Measurements from ENCODE around the gene PREPL.
A peak's percentile ranks its signal among the peaks of the same experiment; 100 is the strongest.

PREPL gene

GRCh38 chr2:44291281-44292248 lies 69.7 kb downstream of the PREPL start:
- DNase-seq, result peak; percentile 3

GRCh38 chr2:44290261-44290660 lies 71.0 kb downstream of the PREPL start:
- DNase-seq, result no peak

- DNase-seq, result no peak
Observed at GRCh38 chr2:44286884-44287638, 74.2 kb downstream of the PREPL start.

DNA sequence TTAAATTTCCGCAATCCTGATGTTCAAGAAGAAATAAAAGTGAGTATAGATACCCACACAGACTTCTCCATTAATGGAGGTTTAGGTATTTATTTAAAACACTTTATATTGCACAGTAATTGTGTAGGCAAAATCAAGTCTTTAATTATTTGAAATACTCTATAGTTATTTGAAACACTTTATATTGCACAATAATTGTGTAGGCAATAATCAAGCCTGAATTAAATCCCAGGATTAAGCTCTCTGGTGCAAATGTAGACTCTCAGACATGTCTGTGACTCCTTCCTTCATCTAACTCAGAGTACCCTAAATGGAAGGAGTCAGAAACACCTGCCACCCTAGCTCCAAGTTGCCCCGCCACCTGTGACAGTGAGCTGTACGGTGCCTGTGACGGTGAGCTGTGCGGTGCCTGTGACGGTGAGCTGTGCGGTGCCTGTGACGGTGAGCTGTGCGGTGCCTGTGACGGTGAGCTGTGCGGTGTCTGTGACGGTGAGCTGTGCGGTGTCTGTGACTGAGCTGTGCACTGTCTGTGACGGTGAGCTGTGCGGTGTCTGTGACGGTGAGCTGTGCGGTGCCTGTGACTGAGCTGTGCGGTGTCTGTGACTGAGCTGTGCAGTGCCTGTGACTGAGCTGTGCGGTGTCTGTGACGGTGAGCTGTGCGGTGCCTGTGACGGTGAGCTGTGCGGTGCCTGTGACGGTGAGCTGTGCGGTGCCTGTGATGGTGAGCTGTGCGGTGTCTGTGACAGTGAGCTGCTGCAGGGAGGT lies 75.0 kb downstream of the PREPL start:
- DNase-seq, result no peak

DNA sequence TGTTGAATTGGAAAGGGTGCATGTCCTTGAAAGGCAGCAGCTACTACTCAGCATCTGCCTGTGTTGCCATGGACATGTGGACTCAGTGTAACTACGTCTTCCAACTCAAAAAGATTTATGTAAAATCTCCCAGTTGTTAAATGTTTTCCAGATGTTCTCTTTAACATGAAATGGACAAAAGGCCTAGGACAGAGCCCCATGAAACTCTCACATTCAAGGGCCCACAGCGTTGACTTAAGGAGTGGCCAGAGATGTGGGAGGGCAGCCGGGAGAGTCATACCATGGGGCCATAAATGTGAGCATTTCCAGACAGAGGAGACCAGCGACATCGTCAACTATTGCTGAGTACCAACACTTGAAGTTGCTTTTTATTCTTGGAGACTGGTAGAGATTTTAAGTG lies 76.1 kb downstream of the PREPL start:
- no peak for DNase-seq

DNA sequence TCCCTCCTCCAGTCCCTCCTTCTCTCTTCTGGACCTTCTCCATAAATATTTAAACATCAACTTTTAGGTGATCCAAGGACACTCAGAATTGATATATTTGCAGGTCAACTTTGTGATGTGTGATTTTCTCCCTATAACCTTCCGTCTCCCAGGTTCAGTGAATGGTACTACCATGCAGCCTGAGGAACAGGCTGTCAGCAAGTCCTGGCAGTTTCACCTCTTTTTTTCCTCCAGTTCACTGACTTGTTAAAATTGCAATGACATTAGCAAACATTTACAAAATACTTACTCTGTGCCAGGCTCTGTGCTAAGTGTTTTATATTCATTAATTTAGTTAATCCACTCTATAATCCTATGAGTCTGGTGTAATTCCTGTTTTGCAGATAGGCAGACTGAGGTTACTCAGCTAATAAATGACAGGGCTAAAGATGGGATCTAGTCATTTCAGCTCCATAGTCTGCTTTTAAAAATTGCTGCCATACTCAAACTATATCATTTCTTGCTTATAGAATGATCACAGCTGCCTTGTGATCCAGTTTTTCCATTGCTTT lies 78.1 kb downstream of the PREPL start:
- DNase-seq, result no peak

- no peak for DNase-seq
Observed at GRCh38 chr2:44280869-44281268, 80.4 kb downstream of the PREPL start.

DNA sequence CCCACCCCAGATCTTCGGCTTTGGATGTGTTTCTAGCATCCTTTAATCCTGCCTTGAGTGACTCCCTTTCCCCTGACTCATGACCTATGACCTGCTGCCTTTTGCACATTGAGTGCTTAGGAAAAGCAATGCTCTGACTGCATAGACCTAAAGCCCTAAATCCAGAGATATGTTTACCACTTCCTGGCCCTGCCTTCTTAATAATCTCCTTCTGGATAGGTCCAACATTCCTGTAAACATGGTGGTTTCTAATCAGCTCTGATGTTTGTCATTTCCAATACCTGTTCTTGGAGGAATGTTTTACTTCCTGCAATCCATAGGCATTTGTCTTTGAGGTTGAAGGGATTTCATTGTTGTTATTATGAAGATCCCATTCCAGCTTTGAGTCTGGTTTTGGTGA lies 83.8 kb downstream of the PREPL start:
- DNase-seq, result no peak

DNA sequence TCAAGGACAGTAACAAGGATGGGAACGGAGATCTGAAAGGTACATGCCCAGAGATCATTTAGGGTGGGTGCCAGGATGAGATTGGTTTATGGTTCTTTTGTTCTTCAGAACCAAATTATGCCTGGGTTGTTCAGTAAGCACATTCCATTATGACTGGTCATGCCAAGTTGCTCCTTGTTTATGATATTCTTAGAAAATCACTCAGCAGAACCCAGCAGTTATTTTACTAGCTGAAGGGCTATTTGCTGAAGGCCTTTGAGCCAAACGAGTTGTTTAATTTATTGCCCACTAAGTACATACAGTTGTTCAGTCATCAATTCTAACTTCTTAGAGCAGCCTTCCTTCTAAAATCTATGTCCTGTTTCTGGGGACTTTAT lies 85.4 kb downstream of the PREPL start:
- DNase-seq, result no peak

- no peak for DNase-seq
Observed at GRCh38 chr2:44273596-44273995, 87.7 kb downstream of the PREPL start.

DNA sequence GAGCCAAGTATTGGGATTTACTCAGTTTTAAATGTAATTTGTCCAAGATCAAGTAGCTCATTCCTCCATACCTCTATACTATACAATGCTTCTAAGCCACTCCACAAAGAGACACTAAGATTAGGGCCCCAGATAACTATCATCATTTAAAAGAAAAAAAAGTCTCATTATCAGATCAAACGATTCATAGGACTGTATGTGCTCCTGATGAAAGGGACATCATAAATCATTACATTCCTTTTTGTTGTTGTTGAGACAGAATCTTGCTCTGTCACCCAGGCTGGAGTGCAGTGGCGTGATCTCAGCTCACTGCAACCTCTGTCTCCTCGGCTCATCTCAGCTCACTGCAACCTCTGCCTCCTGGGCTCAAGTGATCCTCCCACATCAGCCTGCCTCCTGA lies 88.2 kb downstream of the PREPL start:
- no peak for DNase-seq

GRCh38 chr2:44271296-44271695 lies 90.0 kb downstream of the PREPL start:
- DNase-seq, result no peak

- no peak for DNase-seq
Observed at GRCh38 chr2:44269831-44270230, 91.5 kb downstream of the PREPL start.

GRCh38 chr2:44267796-44268648 lies 93.3 kb downstream of the PREPL start:
- DNase-seq, result no peak
